Progenitor cell of endocrine pancreas (in vitro differentiated cells): ENCODE measurements around the gene CD248. TPM values are rescaled to one million over a fixed set of nuclear protein-coding genes. Genes with fewer than 3 reads are reported as not detected.

Experiments
- DNase-seq: peaks from one replicate; pipeline ENCODE4 v3.0.0; 2021; ENCODE audit warnings: low spot score; ENCODE audit not compliant: unreplicated experiment
- H3K27ac Mint-ChIP-seq: 2 replicates; pipeline ENCODE4 v1.8.0; 2021; ENCODE audit warnings: mild to moderate bottlenecking, moderate library complexity, mixed read lengths
- H3K27me3 Mint-ChIP-seq: 2 replicates; pipeline ENCODE4 v1.8.0; 2021; ENCODE audit warnings: mixed read lengths
- H3K36me3 Mint-ChIP-seq: 2 replicates; pipeline ENCODE4 v1.8.0; 2022; ENCODE audit warnings: mixed read lengths; ENCODE audit not compliant: insufficient read depth
- H3K4me1 Mint-ChIP-seq: 2 replicates; pipeline ENCODE4 v1.8.0; 2021; ENCODE audit warnings: low read depth, mixed read lengths
- H3K4me3 Mint-ChIP-seq: 2 replicates; pipeline ENCODE4 v1.8.0; 2021; ENCODE audit warnings: low read depth, mild to moderate bottlenecking, moderate library complexity, mixed read lengths
- H3K9me3 Mint-ChIP-seq: 2 replicates; pipeline ENCODE4 v1.8.0; 2021; ENCODE audit warnings: low read depth, mixed read lengths
- CTCF ChIP-seq: fragments of 200-600 bp; sonication (generic); IDR thresholded peaks from one replicate; pipeline ENCODE4 v1.5.0; 2021; ENCODE audit warnings: antibody characterized with exemption, mild to moderate bottlenecking; ENCODE audit not compliant: unreplicated experiment
- total RNA-seq: library from RNA; stranded (reverse); gene quantifications from 2 replicates; pipeline ENCODE4 v1.2.1, GENCODE V29; 2021

Gene CD248
- total RNA-seq, 1 donor from 2014 or later: 0.22 TPM

GRCh38 chr11:66292543-66293332 lies 24.1 kb downstream of the CD248 start:
- H3K4me3 Mint-ChIP-seq: peak overlapping the region; percentile 48
- DNase-seq: no peak
- H3K4me1 Mint-ChIP-seq: peaks cover 18% of the 10 kb centered on the region
- H3K9me3 Mint-ChIP-seq: no peaks in the 10 kb centered on the region
- no peak for TF ChIP-seq CTCF
- peaks cover 39% of the 10 kb centered on the region for H3K27me3 Mint-ChIP-seq
- no peaks in the 10 kb centered on the region for H3K36me3 Mint-ChIP-seq
- H3K27ac Mint-ChIP-seq: no peak overlapping the region

- H3K27me3 Mint-ChIP-seq: peaks cover 31% of the 10 kb centered on the region
- no peaks in the 10 kb centered on the region for H3K9me3 Mint-ChIP-seq
- peaks cover 20% of the 10 kb centered on the region for H3K4me1 Mint-ChIP-seq
- DNase-seq: no peak
- no peaks in the 10 kb centered on the region for H3K36me3 Mint-ChIP-seq
- TF ChIP-seq CTCF: no peak
- H3K27ac Mint-ChIP-seq: no peak within 1 kb of the TSS
- H3K4me3 Mint-ChIP-seq: peak within 1 kb of the TSS; percentile 56
Observed at GRCh38 chr11:66291706-66292542, 24.9 kb downstream of the CD248 start, which contains the start of gene TMEM151A. Gene TMEM151A, plus strand, starts transcription at chr11:66291894. Its CDS starts 120 bp downstream, at chr11:66292014.

GRCh38 chr11:66291303-66291705 lies 25.5 kb downstream of the CD248 start:
- no peaks in the 10 kb centered on the region for H3K36me3 Mint-ChIP-seq
- no peak overlapping the region for H3K27ac Mint-ChIP-seq
- DNase-seq: no peak
- no peak overlapping the region for H3K4me3 Mint-ChIP-seq
- no peak for TF ChIP-seq CTCF
- peaks cover 20% of the 10 kb centered on the region for H3K4me1 Mint-ChIP-seq
- H3K27me3 Mint-ChIP-seq: peaks cover 27% of the 10 kb centered on the region
- no peaks in the 10 kb centered on the region for H3K9me3 Mint-ChIP-seq

- H3K9me3 Mint-ChIP-seq: no peaks in the 10 kb centered on the region
- H3K27me3 Mint-ChIP-seq: peaks cover 24% of the 10 kb centered on the region
- no peak overlapping the region for H3K27ac Mint-ChIP-seq
- H3K36me3 Mint-ChIP-seq: no peaks in the 10 kb centered on the region
- no peak for DNase-seq
- H3K4me3 Mint-ChIP-seq: peak overlapping the region; percentile 86
- no peak for TF ChIP-seq CTCF
- H3K4me1 Mint-ChIP-seq: peaks cover 20% of the 10 kb centered on the region
Observed at GRCh38 chr11:66290330-66290621, 26.6 kb downstream of the CD248 start.

- no peaks in the 10 kb centered on the region for H3K36me3 Mint-ChIP-seq
- H3K27ac Mint-ChIP-seq: peak overlapping the region; percentile 97
- peak; percentile 74 for DNase-seq
- peak overlapping the region; percentile 86 for H3K4me3 Mint-ChIP-seq
- H3K4me1 Mint-ChIP-seq: peaks cover 20% of the 10 kb centered on the region
- H3K9me3 Mint-ChIP-seq: no peaks in the 10 kb centered on the region
- TF ChIP-seq CTCF: no peak
- peaks cover 24% of the 10 kb centered on the region for H3K27me3 Mint-ChIP-seq
Observed at GRCh38 chr11:66289548-66290329, 27.1 kb downstream of the CD248 start.
